Measurements from ENCODE around the gene FAM89B.

FAM89B gene

GRCh38 chr11:65622011-65622410 is 49.7 kb downstream of the FAM89B start:
- DNase-seq (ENCODE audit: low read depth), result no peak
- H3K4me3 ChIP-seq (ENCODE audit: low read length), result no peak overlapping the region
- TF ChIP-seq CTCF (IDR thresholded peaks at IDR 0.05; ENCODE audit: insufficient read depth, low read depth, low read length, missing control alignments), result no peak

- TF ChIP-seq CTCF (IDR thresholded peaks at IDR 0.05; ENCODE audit: insufficient read depth, low read depth, low read length, missing control alignments), result no peak
- DNase-seq (ENCODE audit: low read depth), result no peak
- H3K4me3 ChIP-seq (ENCODE audit: low read length), result no peak overlapping the region
Observed at GRCh38 chr11:65623177-65623576, 50.8 kb downstream of the FAM89B start.

All from epithelial cell of esophagus (primary cell).